AG20443 (cell line): ENCODE measurements around the gene BTBD16.

Source experiments
- DNase-seq: peaks from one replicate; pipeline ENCODE4 v3.0.0; 2012; ENCODE audit warnings: low spot score, mixed read lengths

Gene BTBD16

DNA sequence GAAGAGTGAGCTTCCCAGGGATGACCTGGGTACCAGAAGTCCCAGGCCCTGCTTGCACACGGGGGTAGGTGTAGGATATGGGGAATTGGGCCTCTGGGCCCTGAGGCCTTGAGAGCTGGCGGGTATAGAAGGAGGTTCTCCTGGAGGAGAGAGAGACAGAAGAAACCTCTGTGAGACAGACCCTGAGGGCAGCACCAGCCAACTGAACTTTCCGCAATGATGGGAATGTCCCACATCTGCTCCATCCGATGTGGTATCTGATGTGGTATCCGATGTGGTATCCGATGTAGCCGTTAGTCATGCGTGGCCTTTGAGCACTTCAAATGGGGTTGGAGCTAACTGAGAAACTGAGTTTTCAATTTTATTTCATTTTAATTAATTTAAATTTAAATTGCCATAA is 72.8 kb downstream of the BTBD16 start:
- no peak for DNase-seq

- peak; percentile 20 for DNase-seq
Measured at GRCh38 chr10:122344741-122345258, 73.7 kb downstream of the BTBD16 start.

DNA sequence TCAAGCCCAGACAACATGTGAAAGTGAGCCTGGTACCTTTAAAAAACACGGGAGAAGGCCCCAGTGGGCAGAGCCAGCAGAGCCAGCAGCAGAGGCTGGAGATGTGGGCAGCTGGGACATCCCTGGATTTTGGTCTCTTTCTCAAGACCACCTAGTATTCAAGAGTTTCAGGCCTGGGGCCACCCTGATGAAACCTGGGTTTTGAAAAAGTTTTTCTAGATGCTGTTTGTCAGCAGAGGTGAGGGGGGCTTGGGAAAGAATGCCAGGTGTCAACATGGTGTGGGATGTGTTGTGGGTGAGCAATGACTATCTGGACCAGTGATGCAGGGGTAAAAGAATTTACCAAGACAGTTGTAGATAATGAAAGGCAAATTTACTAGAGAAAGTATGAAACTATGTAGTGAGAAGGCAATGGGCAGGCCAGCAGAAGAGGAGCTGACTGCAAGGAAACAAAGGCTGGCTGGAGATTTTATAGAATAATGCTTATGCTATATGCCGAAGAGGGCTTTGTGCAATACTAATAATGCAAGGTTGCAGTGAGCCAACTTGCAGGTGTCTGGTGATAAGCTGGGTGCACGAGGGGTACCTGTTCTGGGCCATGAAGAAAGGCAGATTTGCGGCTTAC is 75.3 kb downstream of the BTBD16 start:
- no peak for DNase-seq

DNA sequence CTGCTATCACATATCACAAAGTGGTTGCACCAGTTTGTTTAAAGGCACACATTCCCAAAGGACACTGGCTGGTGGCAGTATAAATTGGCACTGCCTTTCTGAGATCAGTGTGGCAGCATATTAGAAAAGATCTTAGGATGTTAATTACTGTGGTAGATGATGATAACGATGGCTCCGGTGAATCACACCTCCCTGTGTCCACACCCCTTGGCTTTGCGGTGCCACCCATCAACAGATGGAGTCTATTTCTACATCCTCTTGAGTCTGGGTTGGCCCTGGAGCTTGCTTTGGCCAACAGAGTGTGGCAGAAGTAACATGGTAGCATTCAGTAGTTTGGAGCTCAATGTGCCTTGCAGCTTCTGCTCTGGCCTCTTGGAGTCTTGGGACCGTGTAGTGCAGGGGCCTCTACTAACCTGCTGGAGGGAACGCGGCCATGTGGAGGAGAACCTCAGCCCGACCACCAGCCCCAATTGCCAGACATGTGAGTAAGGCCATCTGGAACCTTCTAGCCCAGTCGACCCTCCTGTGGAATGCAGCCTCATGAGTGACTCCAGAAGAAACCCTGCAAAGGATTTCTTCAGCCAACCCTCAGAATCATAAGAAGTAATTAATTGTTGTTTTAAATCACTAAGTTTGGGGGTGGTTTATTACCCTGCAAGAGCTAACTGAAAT is 76.2 kb downstream of the BTBD16 start:
- DNase-seq, result no peak

DNA sequence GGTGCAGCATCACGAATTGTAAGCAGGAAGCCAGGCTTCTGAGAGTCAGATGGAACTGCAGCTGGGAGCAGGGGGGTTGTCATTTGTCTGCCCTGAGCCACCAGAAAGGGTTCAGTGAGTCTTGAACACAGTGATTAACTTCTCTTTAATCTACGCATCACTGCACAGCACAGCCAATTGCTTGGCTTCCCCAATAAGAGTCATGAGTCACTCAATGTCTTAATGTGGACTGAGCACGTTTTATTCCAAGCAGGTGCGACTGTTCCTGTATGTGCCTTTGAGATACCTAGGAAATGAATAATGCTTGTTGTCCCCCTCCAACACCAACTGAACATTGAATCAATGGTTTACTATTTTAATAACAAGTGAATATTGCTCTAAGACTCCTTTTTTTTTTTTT is 77.4 kb downstream of the BTBD16 start:
- no peak for DNase-seq

- DNase-seq, result no peak
Measured at GRCh38 chr10:122348935-122349361, 77.9 kb downstream of the BTBD16 start.

DNA sequence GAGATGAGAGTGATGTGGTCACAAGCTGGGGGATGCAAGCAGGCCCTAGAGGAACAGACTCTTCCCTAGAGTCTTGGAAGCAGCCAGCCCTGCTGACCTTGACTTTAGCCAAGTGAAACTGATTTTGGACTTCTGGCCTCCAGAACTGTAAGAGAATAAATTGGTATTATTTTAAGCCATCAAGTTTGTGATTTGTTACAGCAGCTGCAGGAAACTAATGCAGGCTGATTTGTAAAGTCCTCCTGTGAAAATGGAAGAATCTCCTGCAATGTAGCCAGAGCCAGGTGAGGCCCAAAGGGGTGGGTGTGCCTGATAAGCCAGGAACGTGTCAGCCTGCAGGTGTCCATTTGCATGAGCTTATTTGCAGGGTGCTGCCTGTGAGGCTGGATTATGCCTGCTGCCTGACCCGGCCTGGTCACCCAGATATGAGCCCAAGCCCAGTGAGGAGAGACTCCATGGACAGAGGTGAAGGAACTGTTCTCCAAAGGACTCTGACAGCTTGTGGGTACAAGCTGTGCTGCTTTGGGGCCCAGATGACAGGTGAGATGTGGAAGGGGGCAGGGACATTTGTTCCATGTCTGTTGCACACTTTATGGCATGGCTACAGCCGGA is 78.8 kb downstream of the BTBD16 start:
- no peak for DNase-seq

GRCh38 chr10:122350893-122351292 is 79.8 kb downstream of the BTBD16 start:
- no peak for DNase-seq

DNA sequence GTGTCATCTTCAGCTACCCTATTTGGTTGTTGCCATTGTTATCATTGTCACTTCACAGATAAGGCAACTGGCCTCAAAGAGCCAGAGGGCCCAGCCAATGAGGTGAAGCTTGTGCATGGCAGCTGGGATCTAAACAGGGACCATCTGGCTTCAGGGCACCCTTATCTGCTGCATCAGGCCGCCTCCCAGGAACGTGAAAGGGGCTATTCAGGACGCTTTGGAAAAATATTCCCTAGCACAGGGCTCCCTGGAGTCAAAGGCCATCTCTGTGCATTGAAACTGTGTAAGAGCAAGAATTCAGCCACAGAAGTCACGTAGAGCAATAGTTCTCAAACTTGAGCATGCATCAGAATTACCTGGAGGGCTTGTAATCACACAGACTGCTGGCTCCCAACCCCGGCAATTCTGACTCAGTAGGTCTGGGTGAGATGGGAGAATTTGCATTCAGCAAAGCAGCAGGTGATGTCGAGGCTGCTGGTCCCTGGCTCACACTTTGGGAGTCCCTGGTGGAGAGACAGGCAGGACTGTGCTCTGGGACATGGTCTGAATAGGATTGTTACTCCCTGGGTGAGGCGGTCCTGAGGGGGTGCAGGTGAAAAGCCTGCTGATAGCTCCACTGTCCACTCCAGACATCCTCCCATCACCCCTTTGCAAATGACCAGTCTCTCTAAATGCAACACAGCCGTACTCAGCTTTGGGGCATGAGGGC is 81.9 kb downstream of the BTBD16 start:
- DNase-seq, result no peak

- no peak for DNase-seq
Measured at GRCh38 chr10:122354383-122354782, 83.3 kb downstream of the BTBD16 start.

DNA sequence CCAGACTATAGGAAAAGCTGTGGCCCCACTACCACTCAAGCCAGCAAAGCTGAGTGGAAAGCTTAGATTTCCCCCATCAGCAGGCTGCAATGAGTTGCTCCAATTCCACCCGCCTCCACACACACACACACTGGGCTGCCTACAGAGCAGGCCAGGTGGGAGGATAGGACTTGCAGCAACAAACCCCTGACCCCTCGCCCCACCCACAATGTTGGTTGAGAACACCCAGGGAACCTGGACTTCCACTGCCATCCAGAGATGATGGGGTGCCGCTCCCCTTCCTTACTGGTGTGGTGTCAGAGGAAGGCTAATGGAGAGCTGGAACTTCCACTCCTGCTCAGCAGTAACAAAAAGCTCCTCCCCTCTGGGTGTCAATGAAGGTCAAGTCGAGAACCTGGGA is 86.6 kb downstream of the BTBD16 start:
- no peak for DNase-seq

GRCh38 chr10:122359621-122360020 is 88.5 kb downstream of the BTBD16 start:
- DNase-seq, result no peak

- DNase-seq, result no peak
Measured at GRCh38 chr10:122361046-122361445, 90.0 kb downstream of the BTBD16 start.

DNA sequence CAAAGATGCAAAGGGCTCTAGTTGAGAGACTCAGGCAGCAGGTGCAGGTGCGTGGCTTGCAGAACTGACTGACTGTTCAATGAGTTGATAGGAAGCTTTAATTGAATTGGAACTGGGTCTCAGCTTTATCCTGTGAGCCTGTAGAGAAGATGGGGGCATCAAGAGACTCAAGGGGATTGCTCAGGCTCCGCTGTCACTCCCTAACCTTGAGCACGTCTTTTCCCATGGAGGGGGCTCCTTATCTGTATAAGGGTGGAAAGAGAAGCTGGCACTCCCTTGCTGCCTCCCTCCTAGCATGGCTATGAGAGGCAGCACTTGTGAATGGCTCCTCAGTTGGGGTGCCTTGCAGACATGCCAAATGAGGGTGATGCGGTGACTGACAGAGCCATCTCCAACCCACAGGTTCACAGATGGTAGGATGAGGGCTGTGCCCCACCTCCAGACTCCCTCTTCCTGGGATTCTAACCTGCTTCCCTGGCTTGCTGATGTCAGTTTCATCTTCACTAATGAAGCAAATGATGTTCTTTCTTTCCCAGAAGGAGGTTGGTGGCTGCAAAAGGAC is 91.0 kb downstream of the BTBD16 start:
- DNase-seq, result no peak

DNA sequence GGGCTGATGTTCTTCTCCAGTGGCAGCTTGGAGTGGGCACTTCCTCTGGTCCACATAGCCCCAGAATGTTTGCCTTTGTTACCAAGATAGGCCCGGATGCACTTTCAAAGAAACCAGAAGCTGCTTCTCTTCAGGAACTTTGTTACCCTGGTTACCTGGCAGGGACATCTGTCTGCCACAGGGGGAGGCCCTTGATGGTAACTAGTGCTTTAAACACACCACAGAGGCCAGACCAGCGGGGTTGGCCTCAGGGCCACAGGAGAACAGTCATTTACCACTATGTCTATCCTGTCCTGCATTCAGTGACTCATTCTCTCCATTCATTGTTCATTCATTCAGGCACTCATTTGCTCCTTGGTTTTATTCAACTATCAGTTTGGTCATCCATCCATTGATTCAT is 91.5 kb downstream of the BTBD16 start:
- DNase-seq, result no peak

DNA sequence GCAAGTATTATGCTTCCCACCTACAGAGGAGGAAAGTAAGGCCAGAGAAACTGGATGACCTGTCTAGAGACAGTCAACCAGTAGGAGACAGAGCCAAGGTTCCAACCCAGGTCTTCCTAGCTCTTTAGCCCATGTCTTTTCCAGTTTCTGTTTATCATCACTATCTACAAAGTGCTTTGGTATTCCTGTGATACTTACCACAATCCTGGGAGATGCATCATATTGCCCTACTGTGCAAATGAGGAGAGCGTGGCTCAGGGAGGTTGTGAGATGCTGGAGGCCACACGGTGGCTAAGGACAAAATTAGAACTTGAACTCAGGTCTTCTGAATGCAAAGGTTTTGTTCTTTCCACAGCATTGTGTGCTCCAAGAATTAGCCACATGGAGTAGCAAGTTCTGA is 92.2 kb downstream of the BTBD16 start:
- no peak for DNase-seq

DNA sequence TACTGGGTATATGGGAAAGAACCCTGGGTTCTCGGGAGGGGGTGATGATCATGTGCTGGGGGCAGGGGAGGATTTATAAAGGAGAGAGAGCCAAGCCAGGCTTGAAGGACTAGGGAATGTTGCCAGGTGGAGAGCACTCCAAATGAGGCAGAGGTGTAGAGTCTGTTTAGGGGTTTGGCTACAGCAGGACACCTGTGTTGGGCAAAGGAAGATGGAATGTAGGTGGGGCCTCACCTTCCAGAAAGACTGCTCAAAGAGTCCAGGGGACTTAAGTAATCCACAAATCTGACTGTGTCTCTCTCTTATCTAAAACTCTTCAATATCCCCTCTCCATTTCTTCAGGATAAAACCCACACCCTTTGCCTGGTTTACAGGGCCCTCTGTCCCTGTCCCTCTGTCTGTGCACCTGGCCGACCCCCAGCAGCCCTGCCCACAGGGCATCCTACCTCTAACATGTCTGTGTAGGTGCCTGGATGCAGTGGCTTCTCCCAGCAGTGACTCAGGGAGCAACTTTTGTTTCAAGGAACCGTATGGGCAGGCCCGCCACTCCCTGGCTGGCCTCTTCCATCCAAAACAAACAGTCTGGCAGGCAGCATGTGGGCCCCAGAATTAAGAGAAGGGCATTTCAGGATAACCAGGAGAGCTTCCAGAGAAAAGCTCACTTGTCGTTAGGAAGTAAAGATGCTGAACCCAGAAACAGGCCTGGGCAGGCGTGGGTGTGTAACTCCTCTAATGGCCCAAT is 92.8 kb downstream of the BTBD16 start:
- no peak for DNase-seq

DNA sequence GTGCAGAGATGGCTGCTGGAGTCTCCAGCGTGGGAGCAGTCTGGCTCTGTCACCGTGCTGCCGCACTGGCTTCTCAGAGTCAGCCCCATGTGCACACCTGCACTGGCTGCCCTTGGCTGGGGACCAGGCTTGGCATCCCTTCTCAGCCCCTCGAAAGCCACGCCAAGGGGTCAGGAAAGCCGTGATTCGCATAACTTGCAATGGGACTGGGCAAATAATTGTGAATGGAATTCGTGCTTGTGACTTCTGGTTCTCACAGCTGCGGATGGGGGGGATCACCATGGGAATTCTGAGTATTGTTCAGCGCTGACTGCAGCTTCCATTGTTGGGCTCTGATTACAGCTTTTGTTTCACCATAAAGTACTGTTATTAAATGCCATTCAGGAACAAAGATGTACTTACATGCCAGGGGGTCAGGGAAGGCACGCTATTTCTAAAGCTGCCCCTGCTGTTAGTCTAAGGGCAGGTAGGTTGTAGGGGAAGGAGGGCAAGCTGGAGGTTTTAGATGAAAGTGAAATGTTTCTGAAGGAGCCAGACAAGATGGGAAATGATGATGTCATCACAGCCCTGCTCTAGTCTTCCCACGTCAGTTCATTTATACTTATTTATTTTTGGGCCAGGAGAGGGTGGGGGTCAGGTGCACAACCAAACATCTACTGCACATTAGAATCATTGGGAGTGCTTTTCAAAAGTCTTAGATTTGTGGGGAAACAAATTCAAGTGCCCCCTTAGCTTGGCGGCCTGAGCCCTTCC is 97.6 kb downstream of the BTBD16 start:
- no peak for DNase-seq

DNA sequence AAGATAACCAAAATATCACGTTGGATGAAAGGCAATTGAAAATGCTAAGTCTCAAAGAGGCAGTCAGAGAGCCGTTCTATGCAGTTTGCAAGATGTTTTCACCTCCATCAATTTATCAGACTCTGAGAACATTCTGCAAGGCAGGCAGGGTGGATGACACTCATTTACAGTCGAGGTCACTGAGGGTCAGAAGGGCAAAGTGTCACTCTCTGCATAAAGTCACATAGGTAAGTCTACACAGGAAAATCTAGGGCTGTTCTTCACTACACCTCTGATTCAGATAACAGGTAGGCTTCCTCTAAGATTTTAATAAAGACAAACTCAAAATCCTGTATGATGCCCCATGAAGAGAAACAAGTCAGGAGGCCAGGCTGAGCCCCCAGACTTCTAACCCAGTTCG is 102.0 kb downstream of the BTBD16 start:
- no peak for DNase-seq

- DNase-seq, result peak; percentile 38
Measured at GRCh38 chr10:122373721-122374120, 102.6 kb downstream of the BTBD16 start.
